ENCODE data around the gene HNRNPA3. TPM values are rescaled to one million over a fixed set of nuclear protein-coding genes. Genes with fewer than 3 reads are reported as not detected.

The HNRNPA3 gene
- total RNA-seq, 1 experiment from 2014 or later: 328 TPM

- ChIA-PET POLR2A (interaction anchor here (0.6 kb wide), 1 partner anchor 86 kb away, joined by 3 read pairs; no protein-coding TSS in a partner anchor), RAD21 (ENCODE audit: low non-redundant PET in 1 of 2, low total read pairs in 2 of 2, uncharacterized antibody in 2 of 2, unreplicated experiment in 2 of 2) (no interaction called here), CTCF (interaction anchor here (1.9 to 2.5 kb wide), 2 partner anchors 10 to 88 kb away, joined by 4 to 8 read pairs; no protein-coding TSS in a partner anchor)
- no peak for TF ChIP-seq RAD21 (IDR thresholded peaks at IDR 0.05; ENCODE audit: low read depth)
- TF ChIP-seq ATF3 (IDR thresholded peaks at IDR 0.05): no peak
- TF ChIP-seq EZH2phosphoT487 (IDR thresholded peaks at IDR 0.05; ENCODE audit: borderline replicate concordance): no peak
- 0 out of 2 replicates have a peak, but pooled peaks have one; percentile 15 for TF ChIP-seq POLR2AphosphoS5 (IDR thresholded peaks at IDR 0.05; ENCODE audit: low read depth, low read length)
- peak; percentile 34; the same call in 1 of the 2 replicates for TF ChIP-seq CEBPB (IDR thresholded peaks at IDR 0.05; ENCODE audit: low read depth)
- TF ChIP-seq, protein P1, sequence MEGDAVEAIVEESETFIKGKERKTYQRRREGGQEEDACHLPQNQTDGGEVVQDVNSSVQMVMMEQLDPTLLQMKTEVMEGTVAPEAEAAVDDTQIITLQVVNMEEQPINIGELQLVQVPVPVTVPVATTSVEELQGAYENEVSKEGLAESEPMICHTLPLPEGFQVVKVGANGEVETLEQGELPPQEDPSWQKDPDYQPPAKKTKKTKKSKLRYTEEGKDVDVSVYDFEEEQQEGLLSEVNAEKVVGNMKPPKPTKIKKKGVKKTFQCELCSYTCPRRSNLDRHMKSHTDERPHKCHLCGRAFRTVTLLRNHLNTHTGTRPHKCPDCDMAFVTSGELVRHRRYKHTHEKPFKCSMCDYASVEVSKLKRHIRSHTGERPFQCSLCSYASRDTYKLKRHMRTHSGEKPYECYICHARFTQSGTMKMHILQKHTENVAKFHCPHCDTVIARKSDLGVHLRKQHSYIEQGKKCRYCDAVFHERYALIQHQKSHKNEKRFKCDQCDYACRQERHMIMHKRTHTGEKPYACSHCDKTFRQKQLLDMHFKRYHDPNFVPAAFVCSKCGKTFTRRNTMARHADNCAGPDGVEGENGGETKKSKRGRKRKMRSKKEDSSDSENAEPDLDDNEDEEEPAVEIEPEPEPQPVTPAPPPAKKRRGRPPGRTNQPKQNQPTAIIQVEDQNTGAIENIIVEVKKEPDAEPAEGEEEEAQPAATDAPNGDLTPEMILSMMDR (IDR thresholded peaks at IDR 0.05 in 2 of 3, conservative IDR thresholded peaks at IDR 0.05 in 1 of 3; ENCODE audit: borderline replicate concordance in 1 of 3, insufficient read depth in 1 of 3, low read depth in 2 of 3, low read length in 2 of 3): no peak
- TF ChIP-seq CBX3 (IDR thresholded peaks at IDR 0.05; ENCODE audit: low read depth): no peak
- TF ChIP-seq FOSL1 (IDR thresholded peaks at IDR 0.05; ENCODE audit: low read depth): no peak
- no peak for TF ChIP-seq JUND (IDR thresholded peaks at IDR 0.05)
- no peak overlapping the region for H3K9ac ChIP-seq (ENCODE audit: low read length)
- no peaks in the 10 kb centered on the region for H3K27me3 ChIP-seq (ENCODE audit: insufficient read depth, low read length)
- H3K79me2 ChIP-seq (ENCODE audit: insufficient read depth, low read length): peaks cover 100% of the 10 kb centered on the region
- H3K4me3 ChIP-seq (replicated peaks in 1 of 2; ENCODE audit: low read depth in 1 of 2, low read length in 2 of 2): no peak overlapping the region
- no TSS peak for BruUV-seq (replicated peaks)
- H4K20me1 ChIP-seq (ENCODE audit: insufficient read depth): peaks cover 42% of the 10 kb centered on the region; the same call in 1 of the 2 replicates
- no peak overlapping the region; the same call in 1 of the 2 replicates for H3K4me2 ChIP-seq (ENCODE audit: low read length)
- no peak for DNase-seq (ENCODE audit: low read depth, low spot score)
- H3K9me2 ChIP-seq (ENCODE audit: insufficient read depth): no peaks in the 10 kb centered on the region
- no peak for ATAC-seq
- no peak overlapping the region for H2AFZ ChIP-seq (ENCODE audit: low read depth, low read length, poor library complexity, severe bottlenecking)
- peaks cover 51 to 92% of the 10 kb centered on the region in 2 experiments for H3K4me1 ChIP-seq (ENCODE audit: control insufficient read depth in 1 of 2, insufficient read depth in 2 of 2, low read length in 2 of 2)
- peaks cover 0 to 2% of the 10 kb centered on the region in 2 experiments; a peak in 1 of 4 replicates for H3K36me3 ChIP-seq (ENCODE audit: control insufficient read depth in 1 of 2, insufficient read depth in 2 of 2, low read length in 2 of 2)
- H3K9me3 ChIP-seq (ENCODE audit: control insufficient read depth in 1 of 2, insufficient read depth in 1 of 2, low read depth in 1 of 2, low read length in 2 of 2): no peaks in the 10 kb centered on the region
- intact Hi-C loops (cut with micrococcal nuclease): no loop called here
- no peak overlapping the region for H3K27ac ChIP-seq (ENCODE audit: low read depth, low read length)
These were observed 40.4 kb downstream of the HNRNPA3 start for GRCh38 chr2:177252808-177253531.
